ENCODE results near the gene MAPK10. TPM values are rescaled to one million over a fixed set of nuclear protein-coding genes. Genes with fewer than 3 reads are reported as not detected.

Gene MAPK10
- total RNA-seq, 2 experiments from 2014 or later, result 32.0 TPM; not detected in 1

DNA sequence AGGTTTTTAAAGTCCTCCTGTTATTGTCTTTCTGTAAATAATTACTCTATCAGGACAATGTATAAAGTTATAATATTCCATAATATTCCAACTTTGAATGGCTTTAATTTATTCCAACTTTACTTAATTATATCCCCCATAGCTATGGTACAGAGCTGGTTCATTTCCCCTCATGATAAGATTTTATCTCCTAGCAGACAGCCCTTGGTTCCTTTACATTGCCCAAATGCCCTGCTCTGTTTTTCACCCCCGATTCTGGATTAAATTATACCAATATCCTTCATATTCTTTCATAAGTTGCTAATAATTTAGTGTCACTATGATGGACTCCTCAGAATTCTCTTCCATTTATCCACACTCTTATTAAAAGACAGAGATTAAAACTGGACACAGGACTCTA lies 340.5 kb downstream of the MAPK10 start:
- H3K9me3 ChIP-seq (ENCODE audit: low read length), result no peaks in the 10 kb centered on the region
- BruUV-seq (replicated peaks), result no TSS peak

DNA sequence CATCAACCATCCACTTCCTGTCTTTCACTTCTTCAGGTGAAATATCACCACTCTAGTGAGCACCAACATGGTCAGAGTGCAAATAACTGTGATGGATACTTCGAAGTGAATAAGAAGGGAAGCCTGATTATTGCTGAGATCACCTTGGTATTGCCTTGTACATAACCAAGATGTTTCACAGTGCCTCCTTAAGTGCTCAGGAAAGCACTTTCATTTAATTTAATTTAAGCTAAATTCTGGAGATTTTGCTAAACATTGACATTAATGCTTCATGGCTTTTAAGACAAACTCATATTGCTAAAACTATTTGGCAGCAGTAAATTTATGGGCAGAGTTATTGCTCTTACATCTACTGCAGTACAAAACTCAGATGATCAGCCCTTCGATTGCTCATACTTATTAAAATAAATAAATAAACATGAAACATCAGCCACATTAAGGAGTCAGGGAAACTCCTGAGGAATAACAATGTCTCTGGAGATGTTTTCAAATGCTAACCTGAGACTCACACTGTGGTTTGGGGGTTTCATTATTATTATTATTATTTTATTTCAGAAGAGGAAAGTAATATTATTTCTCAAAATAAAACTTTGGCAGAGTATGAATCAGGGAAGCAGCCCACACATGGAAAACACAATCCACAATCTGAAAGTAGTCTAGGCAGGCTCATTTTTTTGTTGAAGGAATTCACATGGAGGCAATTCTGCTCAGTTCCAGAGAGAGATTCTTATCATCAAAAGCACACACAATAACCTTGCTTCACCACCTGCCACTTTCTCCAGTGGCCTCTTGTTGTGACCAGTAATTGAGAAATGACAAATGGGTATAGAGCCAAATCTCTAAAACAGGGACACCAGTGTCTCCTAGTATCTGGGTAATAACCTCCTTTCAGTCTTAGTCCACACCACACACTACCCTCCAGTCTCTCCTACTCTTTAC lies 344.2 kb downstream of the MAPK10 start:
- H3K4me1 ChIP-seq (ENCODE audit: insufficient read depth, low read length, poor library complexity, severe bottlenecking), result no peaks in the 10 kb centered on the region
- no peak overlapping the region for H3K27ac ChIP-seq (ENCODE audit: low read depth, low read length, poor library complexity, severe bottlenecking)
- POLR2A ChIA-PET, result interaction anchor here (0.6 to 1.5 kb wide), 12 partner anchors 17 to 1826 kb away, joined by 3 to 7 read pairs (median 4); no protein-coding TSS in a partner anchor
- intact Hi-C loops (cut with micrococcal nuclease; ENCODE audit: unreplicated experiment), result no loop called here
- CTCF ChIA-PET (ENCODE audit: unreplicated experiment), result no interaction called here
- H3K79me2 ChIP-seq (ENCODE audit: insufficient read depth, low read depth, low read length), result no peaks in the 10 kb centered on the region
- no peaks in the 10 kb centered on the region for H4K20me1 ChIP-seq (ENCODE audit: insufficient read depth, low read length)
- TF ChIP-seq EZH2phosphoT487 (IDR thresholded peaks at IDR 0.05; ENCODE audit: borderline replicate concordance, low read depth, low read length), result no peak
- TF ChIP-seq, protein P1, sequence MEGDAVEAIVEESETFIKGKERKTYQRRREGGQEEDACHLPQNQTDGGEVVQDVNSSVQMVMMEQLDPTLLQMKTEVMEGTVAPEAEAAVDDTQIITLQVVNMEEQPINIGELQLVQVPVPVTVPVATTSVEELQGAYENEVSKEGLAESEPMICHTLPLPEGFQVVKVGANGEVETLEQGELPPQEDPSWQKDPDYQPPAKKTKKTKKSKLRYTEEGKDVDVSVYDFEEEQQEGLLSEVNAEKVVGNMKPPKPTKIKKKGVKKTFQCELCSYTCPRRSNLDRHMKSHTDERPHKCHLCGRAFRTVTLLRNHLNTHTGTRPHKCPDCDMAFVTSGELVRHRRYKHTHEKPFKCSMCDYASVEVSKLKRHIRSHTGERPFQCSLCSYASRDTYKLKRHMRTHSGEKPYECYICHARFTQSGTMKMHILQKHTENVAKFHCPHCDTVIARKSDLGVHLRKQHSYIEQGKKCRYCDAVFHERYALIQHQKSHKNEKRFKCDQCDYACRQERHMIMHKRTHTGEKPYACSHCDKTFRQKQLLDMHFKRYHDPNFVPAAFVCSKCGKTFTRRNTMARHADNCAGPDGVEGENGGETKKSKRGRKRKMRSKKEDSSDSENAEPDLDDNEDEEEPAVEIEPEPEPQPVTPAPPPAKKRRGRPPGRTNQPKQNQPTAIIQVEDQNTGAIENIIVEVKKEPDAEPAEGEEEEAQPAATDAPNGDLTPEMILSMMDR (conservative IDR thresholded peaks at IDR 0.05; ENCODE audit: low read length), result no peak
- H3K9me3 ChIP-seq (ENCODE audit: low read length), result no peaks in the 10 kb centered on the region
- no peak overlapping the region for H3K4me3 ChIP-seq (ENCODE audit: low read depth, low read length, poor library complexity, severe bottlenecking)
- no peaks in the 10 kb centered on the region for H3K36me3 ChIP-seq (ENCODE audit: insufficient read depth, low read length)
- no peaks in the 10 kb centered on the region for H3K9me2 ChIP-seq (ENCODE audit: insufficient read depth, low read length)
- H2AFZ ChIP-seq (ENCODE audit: low read length), result no peak overlapping the region; the same call in 1 of the 2 replicates
- H3K4me2 ChIP-seq (ENCODE audit: low read length), result no peak overlapping the region
- no peak for DNase-seq (ENCODE audit: low spot score)
- BruUV-seq (replicated peaks), result no TSS peak

More for the DNA sequence above, 340.5 kb downstream of the MAPK10 start:
- H3K36me3 ChIP-seq (ENCODE audit: insufficient read depth, low read length), result no peaks in the 10 kb centered on the region
- no peak for TF ChIP-seq EZH2phosphoT487 (IDR thresholded peaks at IDR 0.05; ENCODE audit: borderline replicate concordance, low read depth, low read length)
- TF ChIP-seq, protein P1 (conservative IDR thresholded peaks at IDR 0.05; ENCODE audit: low read length), result no peak
- H3K27ac ChIP-seq (ENCODE audit: low read depth, low read length, poor library complexity, severe bottlenecking), result no peak overlapping the region
- H3K4me2 ChIP-seq (ENCODE audit: low read length), result no peak overlapping the region
- no peaks in the 10 kb centered on the region for H4K20me1 ChIP-seq (ENCODE audit: insufficient read depth, low read length)
- CTCF ChIA-PET (ENCODE audit: unreplicated experiment), result no interaction called here
- no peaks in the 10 kb centered on the region for H3K9me2 ChIP-seq (ENCODE audit: insufficient read depth, low read length)
- no peaks in the 10 kb centered on the region for H3K4me1 ChIP-seq (ENCODE audit: insufficient read depth, low read length, poor library complexity, severe bottlenecking)
- intact Hi-C loops (cut with micrococcal nuclease; ENCODE audit: unreplicated experiment), result no loop called here
- no peak overlapping the region for H2AFZ ChIP-seq (ENCODE audit: low read length)
- DNase-seq (ENCODE audit: low spot score), result no peak
- no peaks in the 10 kb centered on the region for H3K79me2 ChIP-seq (ENCODE audit: insufficient read depth, low read depth, low read length)
- POLR2A ChIA-PET, result interaction anchor here (1.0 to 1.6 kb wide), 3 partner anchors 10 to 21 kb away, joined by 3 to 4 read pairs (median 4); no protein-coding TSS in a partner anchor
- H3K4me3 ChIP-seq (ENCODE audit: low read depth, low read length, poor library complexity, severe bottlenecking), result no peak overlapping the region
